ENCODE results near the gene MBP. TPM values are rescaled to one million over a fixed set of nuclear protein-coding genes. Genes with fewer than 3 reads are reported as not detected.
A peak's percentile ranks its signal among the peaks of the same experiment; 100 is the strongest.

MBP gene
- total RNA-seq, 1 donor from 2014 or later, result 78.9 TPM

- Histone ChIP-seq H3K4me3 (no peak overlapping the region), H3K27me3 (no peaks in the 10 kb centered on the region), H3K36me3 (peaks cover 15% of the 10 kb centered on the region), H3K4me1 (peaks cover 65% of the 10 kb centered on the region), H3K9me3 (no peaks in the 10 kb centered on the region), H3K27ac (peak overlapping the region; percentile 38)
- ATAC-seq, result peak; percentile 4
- no peak for DNase-seq
- TF ChIP-seq CTCF (IDR thresholded peaks at IDR 0.05), result no peak
- intact Hi-C loops (cut with DNase I), result no loop called here
Observed at GRCh38 chr18:77098538-77099174, 33.9 kb downstream of the MBP start.

GRCh38 chr18:77098029-77098428 lies 34.6 kb downstream of the MBP start:
- TF ChIP-seq CTCF (IDR thresholded peaks at IDR 0.05), result no peak
- peak overlapping the region; percentile 38 for H3K27ac ChIP-seq

GRCh38 chr18:77096936-77097886 lies 35.4 kb downstream of the MBP start:
- Histone ChIP-seq H3K36me3 (peaks cover 12% of the 10 kb centered on the region), H3K27me3 (no peaks in the 10 kb centered on the region), H3K4me1 (peaks cover 51% of the 10 kb centered on the region), H3K4me3 (no peak overlapping the region), H3K9me3 (no peaks in the 10 kb centered on the region), H3K27ac (no peak overlapping the region)
- TF ChIP-seq CTCF (IDR thresholded peaks at IDR 0.05), result no peak
- ATAC-seq, result no peak
- intact Hi-C loops (cut with DNase I), result no loop called here
- DNase-seq, result no peak

More at GRCh38 chr18:77098029-77098428, 34.6 kb downstream of the MBP start:
- Histone ChIP-seq H3K27me3 (no peaks in the 10 kb centered on the region), H3K9me3 (no peaks in the 10 kb centered on the region), H3K4me3 (no peak overlapping the region), H3K36me3 (peaks cover 14% of the 10 kb centered on the region), H3K4me1 (peaks cover 59% of the 10 kb centered on the region)
- ATAC-seq (peak; percentile 33), DNase-seq (no peak)
- intact Hi-C loops (cut with DNase I), result no loop called here

- H3K27me3 ChIP-seq, result no peaks in the 10 kb centered on the region
- DNase-seq (no peak), ATAC-seq (peak; percentile 4)
- intact Hi-C loops (cut with DNase I), result no loop called here
- H3K27ac ChIP-seq, result no peak overlapping the region
- H3K4me3 ChIP-seq, result no peak overlapping the region
- TF ChIP-seq CTCF (IDR thresholded peaks at IDR 0.05), result no peak
- no peaks in the 10 kb centered on the region for H3K9me3 ChIP-seq
- peaks cover 41% of the 10 kb centered on the region for H3K4me1 ChIP-seq
- H3K36me3 ChIP-seq, result peaks cover 12% of the 10 kb centered on the region
Observed at GRCh38 chr18:77095391-77096371, 36.9 kb downstream of the MBP start.

GRCh38 chr18:77093586-77093985 lies 39.0 kb downstream of the MBP start:
- DNase-seq (no peak), ATAC-seq (no peak)
- H3K36me3 ChIP-seq, result peaks cover 12% of the 10 kb centered on the region
- no peak overlapping the region for H3K27ac ChIP-seq
- peaks cover 29% of the 10 kb centered on the region for H3K4me1 ChIP-seq
- intact Hi-C loops (cut with DNase I), result no loop called here
- H3K4me3 ChIP-seq, result no peak overlapping the region
- no peaks in the 10 kb centered on the region for H3K27me3 ChIP-seq
- no peak for TF ChIP-seq CTCF (IDR thresholded peaks at IDR 0.05)
- H3K9me3 ChIP-seq, result no peaks in the 10 kb centered on the region
